Measurements from ENCODE around the gene LRRC42.

The LRRC42 gene

GRCh38 chr1:53949023-53949990 lies 3.2 kb downstream of the LRRC42 start (continued):
- TF ChIP-seq ZBTB48 (tag by site-specific recombination; IDR thresholded peaks at IDR 0.05) (peak; percentile 55; the same call in 1 of the 2 replicates), CTCF (tag by site-specific recombination; IDR thresholded peaks at IDR 0.05) (peak; percentile 48; the same call in 1 of the 2 replicates), ZNF544 (tag by site-specific recombination; IDR thresholded peaks at IDR 0.05) (no peak), ZXDB (tag by site-specific recombination; IDR thresholded peaks at IDR 0.05) (no peak)

- Histone ChIP-seq H3K4me1 (ENCODE audit: control insufficient read depth, insufficient read depth, low read length) (peaks cover 5% of the 10 kb centered on the region; the same call in 1 of the 2 replicates), H3K4me3 (ENCODE audit: low read depth, low read length) (no peak overlapping the region), H3K9me3 (ENCODE audit: control insufficient read depth, insufficient read depth, low read depth, low read length) (no peaks in the 10 kb centered on the region), H3K36me3 (ENCODE audit: control insufficient read depth in 2 of 2, insufficient read depth in 1 of 2, low read length in 2 of 2) (peaks cover 9 to 70% of the 10 kb centered on the region in 2 experiments), H3K27ac (ENCODE audit: extremely low read depth, low read depth, low read length) (no peak overlapping the region)
- ChIA-PET CTCF (interaction anchor here (0.6 to 5.7 kb wide), 2 partner anchors 91 to 130 kb away, joined by 3 to 53 read pairs; no protein-coding TSS in a partner anchor), POLR2A (no interaction called here)
- no peak for TF ChIP-seq ZNF26 (tag by site-specific recombination; IDR thresholded peaks at IDR 0.05)
These were observed 5.5 kb downstream of the LRRC42 start for GRCh38 chr1:53951697-53952096.

- CTCF ChIA-PET = interaction anchor here (1.2 to 1.8 kb wide), 4 partner anchors 10 to 93 kb away, joined by 3 to 16 read pairs (median 8); no protein-coding TSS in a partner anchor
- H3K4me1 ChIP-seq (ENCODE audit: control insufficient read depth, insufficient read depth, low read length) = no peaks in the 10 kb centered on the region
- H3K4me3 ChIP-seq (ENCODE audit: low read depth, low read length) = no peak overlapping the region
- no peak overlapping the region for H3K27ac ChIP-seq (ENCODE audit: extremely low read depth, low read depth, low read length)
- H3K36me3 ChIP-seq (ENCODE audit: control insufficient read depth in 2 of 2, insufficient read depth in 1 of 2, low read length in 2 of 2) = peaks cover 9 to 74% of the 10 kb centered on the region in 2 experiments
- H3K9me3 ChIP-seq (ENCODE audit: control insufficient read depth, insufficient read depth, low read depth, low read length) = no peaks in the 10 kb centered on the region
- POLR2A ChIA-PET = interaction anchor here (1.3 kb wide), 1 partner anchor 8 kb away, joined by 10 read pairs; the partner anchor contains the start of genes IFT25 and LRRC42
- TF ChIP-seq ZNF610 (tag by site-specific recombination; IDR thresholded peaks at IDR 0.05; ENCODE audit: borderline replicate concordance) (no peak), ZNF114 (tag by site-specific recombination; IDR thresholded peaks at IDR 0.05) (no peak), ZNF155 (tag by site-specific recombination; IDR thresholded peaks at IDR 0.05) (no peak), ZNF311 (tag by site-specific recombination; IDR thresholded peaks at IDR 0.05; ENCODE audit: borderline replicate concordance) (no peak), ZNF133 (tag by site-specific recombination; IDR thresholded peaks at IDR 0.05) (no peak), SP7 (tag by site-specific recombination; IDR thresholded peaks at IDR 0.05) (no peak), ZNF555 (tag by site-specific recombination; conservative IDR thresholded peaks at IDR 0.05) (no peak), ZNF221 (tag by site-specific recombination; IDR thresholded peaks at IDR 0.05; ENCODE audit: borderline replicate concordance) (no peak), ZNF664 (tag by site-specific recombination; IDR thresholded peaks at IDR 0.05) (no peak), ZSCAN30 (tag by site-specific recombination; IDR thresholded peaks at IDR 0.05) (no peak), ZNF585B (tag by site-specific recombination; IDR thresholded peaks at IDR 0.05) (no peak), ZSCAN18 (tag by site-specific recombination; IDR thresholded peaks at IDR 0.05) (no peak), ZNF658 (tag by site-specific recombination; IDR thresholded peaks at IDR 0.05) (no peak), ZNF626 (tag by site-specific recombination; IDR thresholded peaks at IDR 0.05) (no peak), ZFP41 (tag by site-specific recombination; IDR thresholded peaks at IDR 0.05; ENCODE audit: borderline replicate concordance) (no peak), ZNF266 (tag by site-specific recombination; IDR thresholded peaks at IDR 0.05; ENCODE audit: low read depth) (no peak)
These were observed 8.0 kb downstream of the LRRC42 start for GRCh38 chr1:53954128-53954527.
